ENCODE data around the gene LRRC4C.

LRRC4C gene

GRCh38 chr11:41459465-41460401, at the start of gene LRRC4C:
LRRC4C (minus strand) TSS chr11:41459652.
- no peak for ATAC-seq (replicated peaks; ENCODE audit: extremely low read depth, poor library complexity, severe bottlenecking)
- DNase-seq (ENCODE audit: low spot score in 2 of 2) = no peak
- H3K9me3 Mint-ChIP-seq = peaks cover 5% of the 10 kb centered on the region
- no peaks in the 10 kb centered on the region for H3K27me3 Mint-ChIP-seq
- no peaks in the 10 kb centered on the region for H3K4me1 Mint-ChIP-seq
- H3K27ac Mint-ChIP-seq (ENCODE audit: low read depth) = no peak within 1 kb of the TSS
- H3K36me3 Mint-ChIP-seq (ENCODE audit: insufficient read depth) = no peaks in the 10 kb centered on the region
- H3K4me3 Mint-ChIP-seq = no peak within 1 kb of the TSS

GRCh38 chr11:41508121-41508520, 48.7 kb upstream of the LRRC4C start:
- DNase-seq (ENCODE audit: low spot score in 2 of 2) = no peak
- Mint-ChIP-seq H3K27me3 (no peaks in the 10 kb centered on the region), H3K27ac (ENCODE audit: low read depth) (no peak overlapping the region), H3K4me1 (no peaks in the 10 kb centered on the region), H3K36me3 (ENCODE audit: insufficient read depth) (no peaks in the 10 kb centered on the region), H3K9me3 (peaks cover 35% of the 10 kb centered on the region), H3K4me3 (no peak overlapping the region)
- no peak for ATAC-seq (replicated peaks; ENCODE audit: extremely low read depth, poor library complexity, severe bottlenecking)

- no peak overlapping the region for H3K27ac Mint-ChIP-seq (ENCODE audit: low read depth)
- H3K4me3 Mint-ChIP-seq = no peak overlapping the region
- no peaks in the 10 kb centered on the region for H3K4me1 Mint-ChIP-seq
- H3K36me3 Mint-ChIP-seq (ENCODE audit: insufficient read depth) = no peaks in the 10 kb centered on the region
- ATAC-seq (replicated peaks; ENCODE audit: extremely low read depth, poor library complexity, severe bottlenecking) (no peak), DNase-seq (ENCODE audit: low spot score in 2 of 2) (no peak)
- H3K27me3 Mint-ChIP-seq = no peaks in the 10 kb centered on the region
- H3K9me3 Mint-ChIP-seq = peaks cover 36% of the 10 kb centered on the region
These were observed 40.0 kb upstream of the LRRC4C start for GRCh38 chr11:41499429-41499828.

- Mint-ChIP-seq H3K4me1 (no peaks in the 10 kb centered on the region), H3K4me3 (no peak overlapping the region), H3K9me3 (peaks cover 31% of the 10 kb centered on the region), H3K27me3 (no peaks in the 10 kb centered on the region), H3K27ac (ENCODE audit: low read depth) (no peak overlapping the region), H3K36me3 (ENCODE audit: insufficient read depth) (no peaks in the 10 kb centered on the region)
- ATAC-seq (replicated peaks; ENCODE audit: extremely low read depth, poor library complexity, severe bottlenecking) (no peak), DNase-seq (ENCODE audit: low spot score in 2 of 2) (no peak)
These were observed 39.3 kb upstream of the LRRC4C start for GRCh38 chr11:41498726-41499125.

- Mint-ChIP-seq H3K27ac (ENCODE audit: low read depth) (no peak overlapping the region), H3K9me3 (peaks cover 29% of the 10 kb centered on the region), H3K36me3 (ENCODE audit: insufficient read depth) (no peaks in the 10 kb centered on the region), H3K27me3 (no peaks in the 10 kb centered on the region), H3K4me3 (no peak overlapping the region), H3K4me1 (no peaks in the 10 kb centered on the region)
- no peak for DNase-seq (ENCODE audit: low spot score in 2 of 2)
- ATAC-seq (replicated peaks; ENCODE audit: extremely low read depth, poor library complexity, severe bottlenecking) = no peak
These were observed 38.5 kb upstream of the LRRC4C start for GRCh38 chr11:41497974-41498373.

GRCh38 chr11:41494716-41495115, 35.3 kb upstream of the LRRC4C start:
- DNase-seq (ENCODE audit: low spot score in 2 of 2) = no peak
- Mint-ChIP-seq H3K9me3 (peaks cover 20% of the 10 kb centered on the region), H3K4me1 (no peaks in the 10 kb centered on the region), H3K36me3 (ENCODE audit: insufficient read depth) (no peaks in the 10 kb centered on the region), H3K27me3 (no peaks in the 10 kb centered on the region), H3K4me3 (no peak overlapping the region), H3K27ac (ENCODE audit: low read depth) (no peak overlapping the region)
- ATAC-seq (replicated peaks; ENCODE audit: extremely low read depth, poor library complexity, severe bottlenecking) = no peak

- no peak for ATAC-seq (replicated peaks; ENCODE audit: extremely low read depth, poor library complexity, severe bottlenecking)
- no peak for DNase-seq (ENCODE audit: low spot score in 2 of 2)
These were observed 27.0 kb upstream of the LRRC4C start for GRCh38 chr11:41486424-41486823.

GRCh38 chr11:41483956-41484355, 24.5 kb upstream of the LRRC4C start:
- H3K27ac Mint-ChIP-seq (ENCODE audit: low read depth) = no peak overlapping the region
- no peaks in the 10 kb centered on the region for H3K36me3 Mint-ChIP-seq (ENCODE audit: insufficient read depth)
- ATAC-seq (replicated peaks; ENCODE audit: extremely low read depth, poor library complexity, severe bottlenecking) (no peak), DNase-seq (ENCODE audit: low spot score in 2 of 2) (no peak)
- no peaks in the 10 kb centered on the region for H3K4me1 Mint-ChIP-seq
- no peak overlapping the region for H3K4me3 Mint-ChIP-seq
- H3K9me3 Mint-ChIP-seq = peaks cover 11% of the 10 kb centered on the region
- no peaks in the 10 kb centered on the region for H3K27me3 Mint-ChIP-seq

More at GRCh38 chr11:41486424-41486823, 27.0 kb upstream of the LRRC4C start:
- no peaks in the 10 kb centered on the region for H3K4me1 Mint-ChIP-seq
- peaks cover 15% of the 10 kb centered on the region for H3K9me3 Mint-ChIP-seq
- no peak overlapping the region for H3K27ac Mint-ChIP-seq (ENCODE audit: low read depth)
- H3K36me3 Mint-ChIP-seq (ENCODE audit: insufficient read depth) = no peaks in the 10 kb centered on the region
- no peaks in the 10 kb centered on the region for H3K27me3 Mint-ChIP-seq
- no peak overlapping the region for H3K4me3 Mint-ChIP-seq

- DNase-seq (ENCODE audit: low spot score in 2 of 2) (no peak), ATAC-seq (replicated peaks; ENCODE audit: extremely low read depth, poor library complexity, severe bottlenecking) (no peak)
- Mint-ChIP-seq H3K36me3 (ENCODE audit: insufficient read depth) (no peaks in the 10 kb centered on the region), H3K27me3 (no peaks in the 10 kb centered on the region), H3K27ac (ENCODE audit: low read depth) (no peak overlapping the region), H3K9me3 (peaks cover 9% of the 10 kb centered on the region), H3K4me3 (no peak overlapping the region), H3K4me1 (no peaks in the 10 kb centered on the region)
These were observed 19.7 kb upstream of the LRRC4C start for GRCh38 chr11:41479179-41479578.

GRCh38 chr11:41461057-41461681, 1.7 kb upstream of the LRRC4C start:
- ATAC-seq (replicated peaks; ENCODE audit: extremely low read depth, poor library complexity, severe bottlenecking) (no peak), DNase-seq (ENCODE audit: low spot score in 2 of 2) (no peak)
- Mint-ChIP-seq H3K4me3 (no peak overlapping the region), H3K36me3 (ENCODE audit: insufficient read depth) (no peaks in the 10 kb centered on the region), H3K27ac (ENCODE audit: low read depth) (no peak overlapping the region), H3K9me3 (peaks cover 5% of the 10 kb centered on the region), H3K27me3 (no peaks in the 10 kb centered on the region), H3K4me1 (no peaks in the 10 kb centered on the region)

GRCh38 chr11:41458641-41459040, 811 bp downstream of the LRRC4C start:
- peaks cover 5% of the 10 kb centered on the region for H3K9me3 Mint-ChIP-seq
- ATAC-seq (replicated peaks; ENCODE audit: extremely low read depth, poor library complexity, severe bottlenecking) = no peak
- no peaks in the 10 kb centered on the region for H3K36me3 Mint-ChIP-seq (ENCODE audit: insufficient read depth)
- DNase-seq (ENCODE audit: low spot score in 2 of 2) = no peak
- H3K4me1 Mint-ChIP-seq = no peaks in the 10 kb centered on the region
- H3K4me3 Mint-ChIP-seq = no peak overlapping the region
- no peak overlapping the region for H3K27ac Mint-ChIP-seq (ENCODE audit: low read depth)
- H3K27me3 Mint-ChIP-seq = no peaks in the 10 kb centered on the region

- DNase-seq (ENCODE audit: low spot score in 2 of 2) = no peak
These were observed 1.3 kb downstream of the LRRC4C start for GRCh38 chr11:41458154-41458553.

More at GRCh38 chr11:41458154-41458553, 1.3 kb downstream of the LRRC4C start:
- Mint-ChIP-seq H3K9me3 (peaks cover 4% of the 10 kb centered on the region), H3K36me3 (ENCODE audit: insufficient read depth) (no peaks in the 10 kb centered on the region), H3K4me1 (no peaks in the 10 kb centered on the region), H3K27ac (ENCODE audit: low read depth) (no peak overlapping the region), H3K4me3 (no peak overlapping the region), H3K27me3 (no peaks in the 10 kb centered on the region)
- ATAC-seq (replicated peaks; ENCODE audit: extremely low read depth, poor library complexity, severe bottlenecking) = no peak
